ENCODE data around the gene KNCN.

GRCh38 chr1:46554597-46555381 is 3.3 kb upstream of the KNCN start:
- TF ChIP-seq CTCF (conservative IDR thresholded peaks at IDR 0.05; ENCODE audit: low read depth in 2 of 2) (no peak), JUNB (IDR thresholded peaks at IDR 0.05; ENCODE audit: unreplicated experiment) (no peak), POLR2AphosphoS5 (IDR thresholded peaks at IDR 0.05; ENCODE audit: low read depth) (no peak), EZH2phosphoT487 (IDR thresholded peaks at IDR 0.05; ENCODE audit: unreplicated experiment) (no peak), REST (IDR thresholded peaks at IDR 0.05; ENCODE audit: unreplicated experiment) (peak; percentile 24), CREB1 (CRISPR knock-in tag; IDR thresholded peaks at IDR 0.05; ENCODE audit: low read depth) (no peak), EZH2 (IDR thresholded peaks at IDR 0.05; ENCODE audit: low read depth, unreplicated experiment) (no peak), ETS1 (IDR thresholded peaks at IDR 0.05) (no peak), ZNF114 (CRISPR knock-in tag; IDR thresholded peaks at IDR 0.05) (no peak), ZNF462 (CRISPR knock-in tag; IDR thresholded peaks at IDR 0.05) (no peak), NANOG (IDR thresholded peaks at IDR 0.05; ENCODE audit: borderline replicate concordance) (no peak), STAT1 (IDR thresholded peaks at IDR 0.05; ENCODE audit: unreplicated experiment) (no peak)
